ENCODE measurements around the gene POU2F3. TPM values are rescaled to one million over a fixed set of nuclear protein-coding genes. Genes with fewer than 3 reads are reported as not detected.

Gene POU2F3
- total RNA-seq, 4 donors from 2014 or later = 1.1 to 2.9 (median 1.5) TPM; not detected in 1

GRCh38 chr11:120350637-120351036 is 110.7 kb downstream of the POU2F3 start:
- intact Hi-C loops (cut with DNase I) = no loop called here

GRCh38 chr11:120352405-120352804 is 112.5 kb downstream of the POU2F3 start:
- no peaks in the 10 kb centered on the region for H3K36me3 ChIP-seq
- H3K27ac ChIP-seq = no peak overlapping the region
- no peak for TF ChIP-seq POLR2A (IDR thresholded peaks at IDR 0.05)
- TF ChIP-seq, protein P1, sequence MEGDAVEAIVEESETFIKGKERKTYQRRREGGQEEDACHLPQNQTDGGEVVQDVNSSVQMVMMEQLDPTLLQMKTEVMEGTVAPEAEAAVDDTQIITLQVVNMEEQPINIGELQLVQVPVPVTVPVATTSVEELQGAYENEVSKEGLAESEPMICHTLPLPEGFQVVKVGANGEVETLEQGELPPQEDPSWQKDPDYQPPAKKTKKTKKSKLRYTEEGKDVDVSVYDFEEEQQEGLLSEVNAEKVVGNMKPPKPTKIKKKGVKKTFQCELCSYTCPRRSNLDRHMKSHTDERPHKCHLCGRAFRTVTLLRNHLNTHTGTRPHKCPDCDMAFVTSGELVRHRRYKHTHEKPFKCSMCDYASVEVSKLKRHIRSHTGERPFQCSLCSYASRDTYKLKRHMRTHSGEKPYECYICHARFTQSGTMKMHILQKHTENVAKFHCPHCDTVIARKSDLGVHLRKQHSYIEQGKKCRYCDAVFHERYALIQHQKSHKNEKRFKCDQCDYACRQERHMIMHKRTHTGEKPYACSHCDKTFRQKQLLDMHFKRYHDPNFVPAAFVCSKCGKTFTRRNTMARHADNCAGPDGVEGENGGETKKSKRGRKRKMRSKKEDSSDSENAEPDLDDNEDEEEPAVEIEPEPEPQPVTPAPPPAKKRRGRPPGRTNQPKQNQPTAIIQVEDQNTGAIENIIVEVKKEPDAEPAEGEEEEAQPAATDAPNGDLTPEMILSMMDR (IDR thresholded peaks at IDR 0.05) = no peak
- intact Hi-C loops (cut with DNase I) = no loop called here
- H3K4me1 ChIP-seq = peaks cover 0 to 72% (median 9%) of the 10 kb centered on the region in 3 donors
- no peaks in the 10 kb centered on the region for H3K27me3 ChIP-seq
- DNase-seq = no peak
- no peaks in the 10 kb centered on the region for H3K9me3 ChIP-seq
- no peak overlapping the region for H3K4me3 ChIP-seq
- WGBS, 2 donors = 69 to 79% methylated on average over 5 to 6 of the region's 6 CpGs

More at GRCh38 chr11:120350637-120351036, 110.7 kb downstream of the POU2F3 start:
- no peaks in the 10 kb centered on the region for H3K36me3 ChIP-seq
- H3K4me3 ChIP-seq = no peak overlapping the region
- TF ChIP-seq, protein P1 (IDR thresholded peaks at IDR 0.05) = no peak
- no peak for TF ChIP-seq POLR2A (IDR thresholded peaks at IDR 0.05)
- no peak overlapping the region for H3K27ac ChIP-seq
- no peak for DNase-seq
- no peaks in the 10 kb centered on the region for H3K9me3 ChIP-seq
- peaks cover 0 to 82% (median 21%) of the 10 kb centered on the region in 3 donors for H3K4me1 ChIP-seq
- H3K27me3 ChIP-seq = no peaks in the 10 kb centered on the region

DNA sequence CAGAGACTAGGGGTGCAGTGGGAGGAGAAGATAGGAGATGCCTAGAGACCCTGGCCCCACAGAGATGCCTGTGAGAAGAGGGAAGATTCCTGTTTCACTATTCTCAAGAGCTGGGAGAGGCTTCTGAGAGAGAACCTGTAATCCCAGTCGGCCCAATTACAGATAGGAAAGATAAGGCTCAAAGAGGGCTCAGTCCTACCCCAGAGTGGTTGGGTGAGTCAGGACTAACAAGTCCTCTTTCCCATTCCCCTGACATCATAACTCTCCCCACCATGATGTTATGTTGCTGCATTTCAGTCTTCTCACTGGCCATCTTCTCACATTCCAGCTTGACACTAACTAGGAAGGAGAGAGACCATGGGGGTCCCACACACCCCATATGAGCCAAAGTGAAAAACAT is 114.1 kb downstream of the POU2F3 start:
- Histone ChIP-seq H3K36me3 (no peaks in the 10 kb centered on the region), H3K27me3 (no peaks in the 10 kb centered on the region), H3K9me3 (no peaks in the 10 kb centered on the region), H3K4me3 (no peak overlapping the region), H3K4me1 (peaks cover 0 to 55% (median 7%) of the 10 kb centered on the region in 3 donors), H3K27ac (no peak overlapping the region)
- intact Hi-C loops (cut with DNase I) = no loop called here
- 54 to 78% methylated on average over 1 of the region's 1 CpG for whole genome bisulfite sequencing, 2 donors
- no peak for DNase-seq
- TF ChIP-seq, protein P1 (IDR thresholded peaks at IDR 0.05) = no peak

GRCh38 chr11:120354779-120355178 is 114.8 kb downstream of the POU2F3 start:
- WGBS, 2 donors = 68 to 70% methylated on average over 6 of the region's 6 CpGs
- DNase-seq = no peak
- H3K9me3 ChIP-seq = no peaks in the 10 kb centered on the region
- H3K4me3 ChIP-seq = no peak overlapping the region
- H3K27me3 ChIP-seq = no peaks in the 10 kb centered on the region
- TF ChIP-seq POLR2A (IDR thresholded peaks at IDR 0.05) = no peak
- TF ChIP-seq, protein P1 (IDR thresholded peaks at IDR 0.05) = no peak
- intact Hi-C loops (cut with DNase I) = no loop called here
- H3K36me3 ChIP-seq = no peaks in the 10 kb centered on the region
- H3K27ac ChIP-seq = no peak overlapping the region
- peaks cover 0 to 48% (median 3%) of the 10 kb centered on the region in 3 donors for H3K4me1 ChIP-seq

GRCh38 chr11:120357620-120358019 is 117.7 kb downstream of the POU2F3 start:
- TF ChIP-seq POLR2A (IDR thresholded peaks at IDR 0.05) = no peak
- TF ChIP-seq, protein P1 (IDR thresholded peaks at IDR 0.05) = no peak
- 90 to 94% methylated on average over 6 of the region's 6 CpGs for WGBS, 2 donors
- Histone ChIP-seq H3K27ac (no peak overlapping the region), H3K4me3 (no peak overlapping the region), H3K4me1 (peaks cover 0 to 26% (median under 1%) of the 10 kb centered on the region in 3 donors), H3K9me3 (no peaks in the 10 kb centered on the region), H3K27me3 (no peaks in the 10 kb centered on the region), H3K36me3 (no peaks in the 10 kb centered on the region)
- intact Hi-C loops (cut with DNase I) = no loop called here
- DNase-seq = no peak

All from esophagus squamous epithelium (tissue), 5 donors.